Activated CD8-positive, alpha-beta memory T cell treated with anti-CD3 and anti-CD28 coated beads for 1 hour (primary cell): ENCODE measurements around the gene DCUN1D1.

Source experiments
- DNase-seq, 2 donors: peaks; one replicate each; pipeline ENCODE4 v3.0.0-alpha.2; 2020; ENCODE audit warnings: low read depth in 1 of 2; ENCODE audit errors: extremely low read depth in 1 of 2

DCUN1D1 gene

DNA sequence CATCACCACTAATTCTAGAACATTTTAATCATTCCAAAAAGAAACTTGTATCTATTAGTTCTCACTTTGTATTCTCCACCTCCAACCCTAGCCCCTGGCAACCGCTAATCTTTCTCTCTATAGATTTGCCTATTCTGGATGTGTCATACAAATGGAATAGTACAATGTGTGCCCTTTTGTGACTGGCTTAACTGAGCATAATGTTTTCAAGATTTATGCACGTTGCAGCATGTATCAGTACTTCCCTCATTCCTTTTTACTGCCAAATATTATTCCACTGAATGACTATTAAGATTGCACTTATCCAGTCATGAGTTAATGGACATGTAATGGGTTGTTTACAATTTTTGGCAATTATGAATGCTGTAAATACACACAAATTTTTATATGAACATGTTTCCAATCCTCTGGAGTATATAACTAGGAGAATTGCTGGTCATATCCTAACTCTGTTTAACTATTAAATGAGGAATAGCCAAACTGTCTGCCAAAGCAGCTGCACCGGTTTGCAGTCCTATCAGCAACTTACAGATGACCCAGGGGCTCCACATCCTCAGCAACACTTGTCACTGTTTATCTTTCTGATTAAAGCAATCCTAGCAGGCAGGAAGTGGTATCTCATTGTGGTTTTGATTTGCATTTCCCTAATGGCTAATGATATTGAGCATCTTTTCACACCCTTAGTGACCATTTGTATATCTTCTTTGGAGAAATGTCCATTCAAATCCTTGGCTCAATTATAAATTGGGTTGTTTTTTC is 42.9 kb downstream of the DCUN1D1 start:
- DNase-seq, result no peak

DNA sequence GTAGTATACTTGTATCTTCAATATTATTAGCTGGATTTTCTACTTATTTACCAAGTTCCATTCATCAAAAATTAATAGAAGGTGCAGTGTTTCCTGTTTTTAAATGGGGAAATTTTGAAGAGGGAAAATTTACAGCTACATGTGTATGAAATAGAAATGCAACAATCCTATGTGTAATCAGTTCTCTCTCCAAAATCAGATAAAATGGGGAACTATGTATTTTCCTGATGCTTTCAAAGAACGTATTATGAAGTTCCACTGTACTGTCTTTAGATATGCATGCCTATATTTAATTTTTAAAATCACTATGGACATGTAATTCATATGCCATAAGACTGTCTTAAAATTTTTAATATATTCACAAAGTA is 43.4 kb downstream of the DCUN1D1 start:
- no peak for DNase-seq

DNA sequence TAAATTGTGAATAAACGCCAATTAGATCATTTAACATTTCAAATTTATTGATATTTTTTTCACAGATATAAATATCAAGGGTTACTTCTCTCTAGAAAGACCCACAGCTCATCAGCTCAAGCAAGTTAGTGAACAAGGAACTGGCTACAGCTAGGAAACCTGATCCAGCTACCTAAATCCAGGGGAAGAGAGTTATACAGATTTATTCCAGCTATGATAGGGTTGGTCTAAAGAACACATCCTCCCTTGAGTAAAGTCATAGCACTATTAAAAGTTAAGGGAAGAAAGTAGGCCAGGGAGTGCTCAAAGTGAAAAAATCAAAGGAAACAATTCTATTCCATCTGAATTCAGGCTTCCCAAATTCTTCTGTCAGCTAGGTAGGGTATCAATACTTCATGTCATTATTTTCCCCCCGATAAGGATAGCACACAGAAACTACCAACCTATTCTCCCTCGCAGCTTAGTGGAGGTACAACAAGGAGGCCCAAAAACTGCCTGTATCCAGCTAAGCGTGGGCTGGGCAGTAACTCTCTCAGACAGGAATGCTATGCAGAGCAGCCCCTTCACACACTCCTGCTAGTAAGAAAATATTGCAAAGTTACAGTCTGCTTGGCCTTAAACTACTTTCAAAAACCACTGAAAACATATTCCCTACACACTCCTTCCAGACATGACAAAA is 44.0 kb downstream of the DCUN1D1 start:
- DNase-seq, result no peak

DNA sequence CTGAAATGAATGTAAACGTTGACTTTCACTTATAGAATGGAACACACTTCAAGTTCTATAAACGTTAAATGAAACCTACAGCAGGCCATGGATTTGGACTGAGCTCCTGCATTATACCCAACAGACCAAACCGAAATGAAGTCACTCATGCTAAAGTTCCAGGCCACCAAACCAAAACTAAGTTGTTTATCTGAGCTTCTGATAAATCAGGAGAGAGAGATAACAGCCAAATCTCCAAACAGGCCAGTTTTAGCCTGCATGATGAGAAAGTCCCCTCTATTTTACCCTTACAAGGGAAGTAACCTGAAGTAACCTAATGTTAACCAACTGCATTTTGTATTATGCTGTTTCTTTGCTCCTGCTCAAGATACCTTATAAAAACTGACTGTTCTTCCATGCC is 44.5 kb downstream of the DCUN1D1 start:
- no peak for DNase-seq

DNA sequence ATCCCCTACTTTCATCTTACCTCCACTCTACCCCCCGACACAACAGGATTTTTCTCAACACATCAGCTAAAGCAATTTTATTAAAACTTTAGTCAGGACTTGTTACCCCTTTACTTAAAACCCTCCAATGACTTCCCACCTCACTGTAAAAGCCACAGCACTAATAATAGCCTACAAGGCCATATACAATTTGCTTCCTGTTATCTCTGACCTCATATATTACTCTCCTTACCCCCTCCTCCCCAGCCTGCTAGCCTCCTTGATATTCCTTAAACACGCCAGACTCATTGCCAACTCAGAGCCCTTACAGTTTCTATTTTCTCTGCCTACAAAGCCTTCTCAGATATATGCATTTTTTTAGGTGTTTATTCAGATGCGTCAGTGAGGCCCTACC is 54.4 kb downstream of the DCUN1D1 start:
- DNase-seq, result no peak

DNA sequence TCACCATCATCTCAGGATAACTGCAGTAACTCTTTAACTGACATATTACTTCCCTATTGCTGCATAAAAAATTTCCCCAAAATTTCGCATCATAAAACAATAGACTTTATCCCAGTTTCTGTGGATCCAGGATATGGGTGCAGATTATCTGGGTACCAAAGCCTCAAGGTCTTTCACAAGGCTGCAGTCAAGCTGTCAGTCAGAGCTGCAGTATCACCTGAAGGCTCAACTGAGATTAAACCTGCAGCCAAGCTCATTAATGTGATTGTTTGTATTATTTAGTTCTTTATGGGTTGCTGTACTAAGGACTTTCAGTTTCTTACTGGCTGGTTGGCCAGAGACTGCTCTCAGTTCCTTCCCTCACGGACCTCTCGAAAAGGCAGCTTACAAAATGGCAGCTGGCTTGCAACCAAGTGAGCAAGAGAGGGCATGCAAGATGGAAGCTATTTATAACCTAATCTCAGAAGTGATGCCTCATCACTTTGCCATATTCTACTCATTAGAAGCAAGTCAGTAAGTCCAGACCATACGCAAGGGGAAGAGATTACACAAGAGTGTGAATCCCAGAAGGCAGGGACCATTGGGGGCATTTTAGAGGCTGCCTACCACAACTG is 54.9 kb downstream of the DCUN1D1 start:
- DNase-seq, result no peak

DNA sequence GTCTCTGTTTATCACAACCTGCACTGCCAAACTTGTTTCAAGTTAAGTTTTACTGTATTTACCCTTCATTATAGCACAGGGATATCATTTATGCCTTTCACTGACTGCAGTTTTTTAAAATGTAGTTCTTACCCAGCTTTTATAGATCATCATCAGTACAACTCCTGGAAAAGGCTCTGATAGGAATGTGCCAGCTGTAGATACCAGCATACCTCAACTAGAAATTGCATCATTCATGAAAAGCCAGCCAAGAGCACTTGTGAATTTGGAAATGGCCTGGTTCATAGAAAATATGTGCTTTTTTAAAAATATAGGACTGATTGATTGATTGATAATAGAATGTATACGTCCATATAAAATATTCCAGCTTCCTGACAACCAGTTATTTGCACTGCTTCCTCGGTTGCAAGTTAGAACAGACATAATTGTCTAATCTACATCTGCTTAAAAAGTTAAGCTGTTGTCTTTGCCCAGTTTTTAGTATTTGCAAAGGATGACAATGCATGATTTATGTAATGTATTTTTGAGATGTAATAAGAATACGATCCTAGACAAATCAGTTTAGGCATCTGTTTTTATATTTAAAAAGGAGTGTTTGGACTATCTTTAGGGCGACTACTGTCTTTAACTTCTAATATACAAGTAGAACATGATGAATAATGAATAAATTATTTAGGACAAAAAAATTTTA is 58.5 kb downstream of the DCUN1D1 start:
- DNase-seq, result no peak

DNA sequence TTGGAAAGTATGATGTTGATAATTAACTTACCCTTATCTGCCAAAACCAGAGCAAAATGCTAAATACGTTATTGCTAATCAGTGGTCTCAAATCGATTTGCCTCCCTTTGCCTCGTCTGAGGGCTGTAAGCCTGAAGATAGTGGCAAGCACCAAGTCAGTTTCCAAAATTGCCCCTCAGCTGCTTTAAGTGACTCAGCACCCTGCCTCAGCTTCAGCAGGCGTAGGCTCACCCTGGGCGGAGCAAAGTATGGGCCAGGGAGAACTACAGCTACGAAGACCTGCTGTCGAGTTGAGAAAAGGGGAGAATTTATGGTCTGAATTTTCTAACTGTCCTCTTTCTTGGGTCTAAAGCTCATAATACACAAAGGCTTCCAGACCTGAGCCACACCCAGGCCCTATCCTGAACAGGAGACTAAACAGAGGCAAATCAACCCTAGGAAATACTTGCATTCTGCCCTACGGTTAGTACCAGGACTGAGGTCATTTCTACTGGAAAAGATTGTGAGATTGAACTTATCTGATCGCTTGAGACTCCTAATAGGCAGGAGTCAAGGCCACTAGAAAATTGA is 59.7 kb downstream of the DCUN1D1 start:
- no peak for DNase-seq

DNA sequence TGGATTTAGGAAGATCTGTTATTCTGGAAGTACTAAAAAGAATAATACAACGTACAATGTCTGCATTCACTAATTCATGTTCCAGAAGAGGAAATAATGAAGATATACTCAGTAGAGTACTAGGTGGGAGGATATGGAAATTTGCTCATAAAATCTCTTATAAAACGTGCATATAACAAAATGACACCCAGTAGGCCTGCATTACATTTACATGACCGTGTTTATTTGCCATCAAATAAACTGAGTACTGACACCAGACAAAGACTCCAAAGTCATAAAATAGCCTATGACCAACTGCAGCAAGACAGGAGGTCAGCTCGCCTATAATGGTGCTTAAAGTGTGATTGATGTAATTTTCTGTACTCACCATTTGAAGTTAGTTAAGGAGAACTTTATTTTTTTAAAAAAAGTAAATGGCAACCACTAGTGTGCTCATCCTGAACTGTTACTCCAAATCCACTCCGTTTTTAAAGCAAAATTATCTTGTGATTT is 60.4 kb downstream of the DCUN1D1 start:
- DNase-seq, result no peak

DNA sequence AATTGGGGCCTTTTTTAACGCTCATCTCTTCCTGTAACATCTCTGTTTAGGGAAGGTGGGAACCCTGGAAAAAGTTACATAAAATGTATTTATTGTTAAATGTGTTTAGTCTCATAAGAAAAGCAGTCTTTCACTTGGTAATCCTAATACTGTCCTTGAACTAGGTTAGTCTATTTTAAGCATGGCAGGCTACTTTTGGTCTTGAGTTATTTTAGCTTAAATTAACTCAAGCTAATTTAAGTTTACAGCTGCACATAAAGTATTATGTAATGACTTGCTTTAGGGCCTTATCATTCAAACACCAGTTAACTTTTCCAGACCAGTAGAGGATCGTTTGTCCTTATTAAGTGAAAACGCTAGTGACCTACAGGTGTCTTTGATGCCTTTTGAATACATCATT is 63.2 kb downstream of the DCUN1D1 start:
- no peak for DNase-seq

DNA sequence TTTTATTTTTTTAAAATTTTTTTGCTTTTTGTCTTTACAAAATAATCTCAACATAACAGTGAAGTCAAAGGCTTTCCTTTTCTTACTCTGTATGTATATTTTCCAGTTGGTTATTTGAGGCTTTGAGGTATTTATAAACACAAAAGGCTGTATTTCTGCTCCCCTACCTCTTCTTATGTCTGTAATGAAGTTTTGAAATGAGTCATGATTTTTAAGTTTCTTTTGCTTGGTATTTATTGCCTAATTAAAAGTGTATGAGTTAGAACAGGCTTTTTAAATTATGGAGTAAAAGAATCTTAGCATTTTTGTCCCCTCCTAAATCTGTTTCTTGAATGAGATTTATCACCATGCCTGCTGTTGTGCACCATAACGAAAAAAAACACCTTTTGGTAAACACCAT is 66.0 kb downstream of the DCUN1D1 start:
- no peak for DNase-seq

DNA sequence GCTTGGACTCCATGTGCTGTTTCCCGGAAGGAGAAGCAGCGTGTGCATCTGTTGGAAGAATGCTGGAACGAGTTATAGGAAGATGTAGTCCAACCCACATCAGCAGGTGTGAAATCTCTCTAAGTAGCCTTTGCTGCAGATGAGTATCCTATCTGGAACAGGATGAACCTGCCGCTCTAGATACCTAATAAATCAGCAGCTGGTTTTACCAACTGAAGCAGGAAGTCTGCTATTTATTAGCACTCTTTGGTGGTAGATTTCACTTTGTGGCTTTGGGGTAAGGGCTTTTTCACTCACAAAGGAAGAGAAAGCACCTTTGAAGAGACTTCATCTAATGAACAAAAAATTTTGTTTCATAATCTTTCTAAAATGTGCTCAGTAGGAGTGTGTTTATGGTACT is 66.4 kb downstream of the DCUN1D1 start:
- DNase-seq, result no peak

DNA sequence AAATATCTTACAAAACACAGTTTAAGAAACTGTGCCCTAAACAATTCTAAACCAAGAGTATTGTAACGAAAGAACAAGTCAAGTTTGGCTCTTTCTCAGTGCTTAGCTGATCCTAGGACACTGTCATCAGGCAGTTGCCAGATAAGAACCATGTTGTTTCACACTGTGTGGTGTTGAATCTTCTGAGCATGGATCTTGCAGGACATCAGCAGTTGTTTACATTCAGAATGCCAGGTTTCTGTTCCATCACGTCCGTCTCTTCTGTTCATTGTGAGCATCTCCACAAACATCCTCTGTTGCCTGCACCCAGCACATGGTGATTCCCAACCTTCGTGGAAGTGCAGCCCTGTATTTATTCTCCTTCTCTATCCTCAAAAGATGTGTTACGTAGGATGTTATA is 67.9 kb downstream of the DCUN1D1 start:
- DNase-seq, result no peak

DNA sequence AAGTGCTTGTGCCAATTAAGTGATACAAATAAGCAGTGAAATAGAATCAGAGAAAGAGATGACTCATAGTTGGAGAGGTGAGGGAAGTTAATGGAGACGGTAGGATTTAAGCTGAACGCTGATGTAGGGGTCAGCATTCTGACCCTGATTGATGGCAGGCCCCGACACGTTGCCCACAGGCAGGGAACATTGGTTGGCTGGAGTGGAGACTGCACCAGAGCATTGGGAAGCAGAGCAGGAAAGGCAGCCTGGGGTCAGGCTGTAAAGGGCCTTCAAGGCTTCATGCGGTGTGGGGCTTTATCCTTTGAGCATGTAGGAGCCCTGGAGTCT is 68.6 kb downstream of the DCUN1D1 start:
- no peak for DNase-seq

DNA sequence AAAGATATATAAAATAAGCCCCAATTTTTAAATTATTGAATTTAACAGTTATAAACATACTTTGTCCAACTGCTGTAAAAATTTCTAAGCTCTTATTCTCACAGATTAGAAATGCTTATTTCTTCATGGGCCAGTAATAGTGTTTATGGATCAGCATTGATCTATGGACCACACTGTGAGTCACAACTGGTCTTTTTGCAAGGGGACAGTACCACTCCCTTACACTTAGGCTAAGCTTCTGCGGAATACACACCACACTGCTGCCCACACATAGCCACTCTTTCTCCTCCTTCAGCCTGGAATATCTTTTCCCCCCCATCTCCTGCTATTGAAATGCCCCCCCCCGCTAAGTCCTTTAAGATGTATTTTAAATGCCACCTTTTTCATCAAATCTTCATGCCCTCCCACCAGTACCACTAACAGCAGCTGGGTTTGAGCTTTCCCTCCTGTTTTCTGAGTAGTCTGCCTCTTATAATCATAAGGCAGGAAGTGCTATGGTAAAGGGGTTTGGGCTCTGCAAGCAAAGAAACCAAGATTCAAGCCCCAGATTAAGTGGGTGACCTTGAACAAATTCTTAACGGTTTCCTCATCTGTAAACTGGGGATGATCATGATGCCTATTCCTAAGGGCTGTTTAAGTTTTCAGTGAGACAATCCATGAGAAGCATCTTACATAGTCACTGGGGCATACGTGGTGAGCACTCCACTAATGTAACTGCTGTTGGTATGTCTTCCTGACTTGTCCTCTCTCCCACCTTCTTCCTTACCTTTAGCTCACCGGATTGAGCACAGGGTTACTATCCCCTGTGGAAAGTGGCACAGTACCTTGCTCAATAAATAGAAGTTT is 69.2 kb downstream of the DCUN1D1 start:
- DNase-seq, result no peak

DNA sequence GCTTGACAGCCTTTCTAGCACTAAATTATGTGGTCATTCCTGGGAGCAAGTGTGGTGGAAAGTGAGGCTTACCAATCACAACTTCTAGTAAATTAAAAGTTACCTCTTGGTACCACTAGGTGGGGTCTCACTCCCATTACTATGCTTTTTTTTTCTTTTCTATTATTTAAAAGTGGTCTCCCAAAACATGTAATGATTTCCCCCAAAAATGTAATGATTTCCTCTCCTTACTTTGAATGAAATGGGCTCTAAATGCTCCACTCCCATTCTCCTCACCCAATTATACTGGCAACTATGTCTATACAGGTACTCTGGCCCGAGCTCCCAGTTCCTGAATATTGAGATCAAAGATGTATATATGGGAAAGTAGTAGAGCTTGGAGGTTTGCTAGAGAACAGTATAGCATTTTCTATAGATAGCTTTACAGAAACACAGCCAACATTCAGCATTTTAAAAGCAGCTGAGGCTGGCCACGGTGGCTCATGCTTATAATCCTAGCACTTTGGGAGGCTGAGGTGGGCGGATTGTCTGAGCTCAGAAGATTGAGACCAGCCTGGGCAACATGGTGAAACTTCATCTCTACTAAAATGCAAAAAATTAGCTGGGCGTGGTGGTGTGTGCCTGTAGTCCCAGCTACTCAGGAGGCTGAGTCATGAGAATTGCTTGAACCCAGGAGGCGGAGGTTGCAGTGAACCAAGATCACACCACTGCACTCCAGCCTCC is 70.9 kb downstream of the DCUN1D1 start:
- no peak for DNase-seq

DNA sequence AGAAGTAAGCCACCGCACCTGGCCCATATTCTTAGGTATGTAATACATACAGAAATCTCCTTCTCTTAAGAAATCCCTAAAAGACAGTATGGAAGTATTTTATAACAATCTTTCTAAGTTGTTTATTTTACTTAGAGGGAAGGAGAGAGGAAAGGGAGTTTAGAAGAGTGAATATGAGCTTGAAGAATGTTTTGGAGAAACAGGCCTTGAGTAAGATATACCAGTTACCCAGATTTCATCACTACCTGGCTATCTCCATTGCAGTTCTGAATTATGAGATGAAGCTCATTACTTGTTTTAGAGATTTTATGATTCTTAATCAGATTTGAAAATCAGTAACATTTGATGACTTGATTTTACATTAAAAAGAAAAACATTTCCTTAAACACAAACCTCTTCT is 71.9 kb downstream of the DCUN1D1 start:
- DNase-seq, result no peak

DNA sequence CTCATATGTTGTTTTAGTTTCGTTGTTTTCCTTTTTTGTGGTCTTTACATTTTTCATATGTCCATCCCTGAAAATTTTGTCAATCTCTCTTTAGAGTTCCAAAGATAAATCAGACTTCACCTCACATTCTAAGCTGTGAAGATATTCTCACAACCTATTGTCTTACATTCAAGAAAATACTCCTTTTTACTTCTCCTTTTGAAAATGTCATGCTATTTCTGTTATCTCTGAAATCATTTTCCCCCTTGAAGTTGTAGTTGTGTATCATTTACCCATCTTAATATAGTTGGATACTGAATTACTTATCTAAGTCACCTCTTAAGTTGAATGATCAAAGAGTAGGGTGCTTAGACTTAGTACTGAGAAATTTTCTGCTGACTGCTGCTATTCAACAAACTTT is 74.3 kb downstream of the DCUN1D1 start:
- DNase-seq, result no peak

DNA sequence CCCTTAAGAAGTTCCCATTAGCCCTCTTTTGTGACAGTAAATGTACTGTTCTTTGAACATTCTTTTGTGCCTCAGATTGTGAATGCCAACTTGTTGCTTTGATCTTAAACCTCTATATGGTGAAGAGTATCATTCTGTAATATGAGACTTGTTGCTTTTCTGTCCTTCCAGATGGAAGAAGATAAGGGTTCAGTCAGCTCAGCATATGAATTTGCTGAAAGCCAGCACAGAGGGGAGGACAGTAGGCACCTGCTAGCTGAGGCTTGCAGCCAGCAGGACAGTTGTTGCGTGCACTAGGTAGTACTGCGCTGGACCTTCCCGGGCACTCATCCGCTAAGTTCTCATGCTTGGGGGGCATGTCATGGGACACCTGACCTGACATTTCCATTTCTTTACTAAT is 74.7 kb downstream of the DCUN1D1 start:
- no peak for DNase-seq

DNA sequence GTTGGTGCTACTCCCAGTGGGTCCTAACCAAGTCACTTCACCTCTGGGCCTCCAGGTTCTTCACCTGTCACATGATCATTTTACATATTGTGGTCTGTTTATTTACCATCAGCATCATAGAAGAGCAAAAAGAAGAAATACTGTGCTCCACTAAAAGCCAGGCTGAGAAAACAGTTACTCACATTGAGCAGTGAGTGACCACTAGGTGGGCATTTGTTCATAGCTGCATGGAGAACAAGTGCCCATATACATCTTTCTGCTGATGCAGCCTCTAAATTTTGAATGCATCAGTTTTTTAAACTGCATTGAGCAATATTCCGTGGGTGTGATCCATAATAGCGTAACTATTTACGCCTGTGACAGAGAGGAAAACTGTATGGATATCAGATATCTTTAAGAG is 76.2 kb downstream of the DCUN1D1 start:
- DNase-seq, result no peak
